NB4 (cell line): ENCODE measurements around the gene CLGN.
A peak's percentile ranks its signal among the peaks of the same experiment; 100 is the strongest.

Experiments
- DNase-seq: peaks from one replicate; pipeline ENCODE4 v3.0.0; 2010; ENCODE audit warnings: low read depth
- H3K4me3 ChIP-seq: one replicate; pipeline ENCODE4 v1.5.1; 2011; ENCODE audit warnings: mild to moderate bottlenecking, low read depth, low read length, moderate library complexity
- CTCF ChIP-seq: IDR thresholded peaks from one replicate; pipeline ENCODE4 v1.5.1; 2012; ENCODE audit warnings: low read depth, low read length
- MAX ChIP-seq: IDR thresholded peaks from 2 replicates; pipeline ENCODE4 v1.6.1; 2011; ENCODE audit warnings: low read depth, low read length
- MYC ChIP-seq: IDR thresholded peaks from 2 replicates; pipeline ENCODE4 v1.6.1; 2011; ENCODE audit warnings: low read depth, low read length
- POLR2A ChIP-seq: IDR thresholded peaks from 2 replicates; pipeline ENCODE4 v1.6.1; 2011; ENCODE audit warnings: mild to moderate bottlenecking; ENCODE audit not compliant: insufficient read length; ENCODE audit errors: extremely low read depth

The CLGN gene

GRCh38 chr4:140427106-140427918 lies at the start of gene CLGN:
TSS of gene CLGN (minus strand) at chr4:140427648. CDS start at chr4:140413078, 14,570 bp downstream.
- peak; percentile 81 for DNase-seq
- TF ChIP-seq MAX (no peak), CTCF (peak; percentile 37)
- peak within 1 kb of the TSS; percentile 68 for H3K4me3 ChIP-seq

GRCh38 chr4:140472156-140472555 lies 44.7 kb upstream of the CLGN start:
- no peak for DNase-seq
- no peak overlapping the region for H3K4me3 ChIP-seq
- no peak for TF ChIP-seq POLR2A
- no peak for TF ChIP-seq CTCF
- TF ChIP-seq MYC = no peak
- TF ChIP-seq MAX = no peak

- no peak for DNase-seq
- TF ChIP-seq CTCF = no peak
- TF ChIP-seq POLR2A = no peak
- no peak for TF ChIP-seq MAX
- no peak for TF ChIP-seq MYC
Measured at GRCh38 chr4:140469791-140470733, 42.6 kb upstream of the CLGN start.

GRCh38 chr4:140466146-140466545 lies 38.7 kb upstream of the CLGN start:
- no peak for DNase-seq
- no peak for TF ChIP-seq MAX
- no peak for TF ChIP-seq CTCF
- no peak overlapping the region for H3K4me3 ChIP-seq

More at GRCh38 chr4:140469791-140470733, 42.6 kb upstream of the CLGN start:
- H3K4me3 ChIP-seq = no peak overlapping the region

- no peak for TF ChIP-seq POLR2A
- no peak for TF ChIP-seq MAX
- DNase-seq = no peak
- H3K4me3 ChIP-seq = no peak overlapping the region
Measured at GRCh38 chr4:140463614-140464013, 36.2 kb upstream of the CLGN start.

GRCh38 chr4:140463182-140463581 lies 35.7 kb upstream of the CLGN start:
- DNase-seq = no peak

More at GRCh38 chr4:140463182-140463581, 35.7 kb upstream of the CLGN start:
- TF ChIP-seq CTCF (no peak), POLR2A (no peak), MAX (no peak), MYC (no peak)
- no peak overlapping the region for H3K4me3 ChIP-seq
